HepG2 (cell line): ENCODE results near the gene PTPRO. TPM values are rescaled to one million over a fixed set of nuclear protein-coding genes. Genes with fewer than 3 reads are reported as not detected.

ENCODE experiments used
- ATAC-seq: fragments of 200-7000 bp; cut with Tn5 transposase; 3 replicates; pipeline ENCODE4 v1.9.1; 2020; ENCODE audit warnings: mild to moderate bottlenecking, moderate library complexity
- BruUV-seq: library from RNA; stranded (reverse); fragments of 400-500 nt; replicated peaks from 2 replicates; lab custom pipeline; 2021; lab: Mats Ljungman, UMichigan
- CTCF ChIA-PET: fragments of 300-600 bp; formaldehyde crosslinking; extraction: SDS; loops from one replicate; lab custom pipeline; 2021; ENCODE audit warnings: low total read pairs, inconsistent platforms, low intra/inter-chr PET ratio; lab: Yijun Ruan, JAX
- POLR2A ChIA-PET: fragments of 350-600 bp; sonication (Branson Sonifier 250); formaldehyde crosslinking; loops from one replicate; lab custom pipeline; 2020; ENCODE audit warnings: antibody characterized with exemption, inconsistent platforms; lab: Yijun Ruan, JAX
- DNase-seq: peaks from one replicate; pipeline ENCODE4 v3.0.0-alpha.2; 2015; ENCODE audit warnings: low spot score
- FAIRE-seq: peaks from 3 replicates; lab custom pipeline; 2011; peaks lifted over from hg19 to GRCh38; lab: Jason Lieb, UNC
- H2AFZ ChIP-seq: one replicate; pipeline ENCODE4 v1.6.1; 2011; ENCODE audit warnings: low read length, inconsistent platforms
- H3K27ac ChIP-seq: fragments of 300-600 bp; 3 replicates; pipeline ENCODE4 v1.8.0; 2011; ENCODE audit warnings: mixed run types, mild to moderate bottlenecking, mixed read lengths, low read length, inconsistent platforms; ENCODE audit not compliant: insufficient read depth; ENCODE audit errors: extremely low read length
- H3K27me3 ChIP-seq, 2 experiments: fragments of 200-600 bp in 1 of 2; 2 replicates in 1 of 2; 3 replicates in 1 of 2; pipeline versions ENCODE4 v1.6.0 to v1.8.0; 2011; ENCODE audit warnings: low read length in 2 of 2, mild to moderate bottlenecking in 2 of 2, moderate library complexity in 2 of 2, inconsistent platforms in 1 of 2; ENCODE audit not compliant: insufficient read depth in 2 of 2, control insufficient read depth in 1 of 2
- H3K36me3 ChIP-seq, 2 experiments: fragments of 200-600 bp in 1 of 2; replicated peaks in 1 of 2; 2 replicates in 1 of 2; 3 replicates in 1 of 2; pipeline versions ENCODE4 v1.5.1 to v1.8.0; 2011; ENCODE audit warnings: low read length in 2 of 2, inconsistent platforms in 1 of 2; ENCODE audit not compliant: insufficient read depth in 2 of 2, control insufficient read depth in 1 of 2
- H3K4me1 ChIP-seq: 2 replicates; pipeline ENCODE4 v1.5.1; 2012; ENCODE audit warnings: low read length, inconsistent platforms; ENCODE audit not compliant: insufficient read depth
- H3K4me2 ChIP-seq: 2 replicates; pipeline ENCODE4 v1.6.0; 2011; ENCODE audit warnings: low read depth, low read length, inconsistent platforms
- H3K4me3 ChIP-seq, 3 experiments: fragments of 200-600 bp in 1 of 3; sonication (generic), shearing (Covaris generic) in 1 of 3; replicated peaks in 1 of 3; 2 replicates each; pipeline ENCODE4 v1.5.1; 2011 to 2016; ENCODE audit warnings: low read length in 3 of 3, inconsistent platforms in 2 of 3, low read depth in 2 of 3, mild to moderate bottlenecking in 2 of 3, control low read depth in 1 of 3, mixed read lengths in 1 of 3; ENCODE audit not compliant: insufficient read depth in 1 of 3
- H3K79me2 ChIP-seq: one replicate; pipeline ENCODE4 v1.6.1; 2011; ENCODE audit warnings: low read length, inconsistent platforms; ENCODE audit not compliant: insufficient read depth
- H3K9ac ChIP-seq: 2 replicates; pipeline ENCODE4 v1.6.0; 2011; ENCODE audit warnings: mild to moderate bottlenecking, low read depth, low read length, inconsistent platforms; ENCODE audit not compliant: insufficient read depth
- H3K9me3 ChIP-seq: 2 replicates; pipeline ENCODE4 v1.5.1; 2012; ENCODE audit warnings: mild to moderate bottlenecking, low read length
- H4K20me1 ChIP-seq: 2 replicates; pipeline ENCODE4 v1.6.0; 2011; ENCODE audit warnings: inconsistent platforms, mild to moderate bottlenecking, low read length, moderate library complexity; ENCODE audit not compliant: insufficient read depth
- BRCA1 ChIP-seq: sonication (generic); formaldehyde crosslinking; IDR thresholded peaks from 2 replicates; pipeline ENCODE4 v1.4.0; 2020; ENCODE audit warnings: missing genetic modification reagents
- DDIT3 ChIP-seq: sonication (generic); formaldehyde crosslinking; IDR thresholded peaks from 2 replicates; pipeline ENCODE4 v1.4.0; 2020; ENCODE audit warnings: mild to moderate bottlenecking, missing genetic modification reagents
- ERF ChIP-seq: IDR thresholded peaks from 2 replicates; pipeline ENCODE4 v1.6.1; 2018; ENCODE audit warnings: missing biosample characterization, missing genetic modification reagents
- HNF1A ChIP-seq, 2 experiments: sonication (generic) in 1 of 2; formaldehyde crosslinking in 1 of 2; IDR thresholded peaks; 2 replicates each; pipeline versions ENCODE4 v1.4.0 to v1.6.1; 2016 to 2020; ENCODE audit warnings: borderline replicate concordance in 1 of 2, low read depth in 1 of 2, mild to moderate bottlenecking in 1 of 2, missing genetic modification reagents in 1 of 2
- HNRNPK ChIP-seq: fragments of 200-400 bp; formaldehyde crosslinking; IDR thresholded peaks from 2 replicates; pipeline ENCODE4 v1.6.1; 2018; ENCODE audit warnings: low read length, low read depth, moderate library complexity, mild to moderate bottlenecking; ENCODE audit not compliant: poor library complexity, severe bottlenecking
- KDM6A ChIP-seq: IDR thresholded peaks from 2 replicates; pipeline ENCODE4 v1.6.1; 2016; ENCODE audit warnings: low read depth
- PCBP2 ChIP-seq: fragments of 200-400 bp; formaldehyde crosslinking; optimal IDR thresholded peaks from 2 replicates; pipeline ENCODE3; 2018; ENCODE audit warnings: low read length, low read depth; ENCODE audit not compliant: poor library complexity, severe bottlenecking
- PHB2 ChIP-seq: fragments of 450-650 bp; IDR thresholded peaks from 2 replicates; pipeline ENCODE4 v1.6.1; 2018; ENCODE audit not compliant: partially characterized antibody
- SOX5 ChIP-seq: IDR thresholded peaks from 2 replicates; pipeline ENCODE4 v1.6.1; 2016; ENCODE audit warnings: borderline replicate concordance
- TEAD2 ChIP-seq: sonication (generic); formaldehyde crosslinking; IDR thresholded peaks from 2 replicates; pipeline ENCODE4 v1.9.0; 2021; ENCODE audit warnings: missing genetic modification reagents
- TOPORS ChIP-seq: sonication (generic); formaldehyde crosslinking; IDR thresholded peaks from 2 replicates; pipeline ENCODE4 v1.8.0; 2023; ENCODE audit warnings: mild to moderate bottlenecking, missing genetic modification reagents
- ZKSCAN1 ChIP-seq: fragments of 150-350 bp; IDR thresholded peaks from 2 replicates; pipeline ENCODE4 v1.6.1; 2014; ENCODE audit warnings: low read length
- ZMYM3 ChIP-seq: sonication (generic); formaldehyde crosslinking; IDR thresholded peaks from 2 replicates; pipeline ENCODE4 v1.5.1; 2020; ENCODE audit warnings: mild to moderate bottlenecking, missing genetic modification reagents
- ZNF3 ChIP-seq: IDR thresholded peaks from 2 replicates; pipeline ENCODE4 v1.7.0; 2017; ENCODE audit warnings: inconsistent platforms
- WGBS: methylation state at CpG from one replicate; pipeline ENCODE4 v1.1.6; 2017; ENCODE audit warnings: low lambda C conversion rate; 5-methylcytosine and 5-hydroxymethylcytosine counted together
- in situ Hi-C: cut with HindIII; loops from 2 replicates; pipeline ENCODE4 v1.10.0; 2017; ENCODE audit warnings: low pct_unique_long_range_greater_than_20kb; ENCODE audit not compliant: extremely low pct_ligation_motif_present
- intact Hi-C: fragments of 100-400 bp; cut with micrococcal nuclease; formaldehyde crosslinking; loops from one replicate; pipeline ENCODE4 v1.10.0; 2022; ENCODE audit not compliant: unreplicated experiment
- polyA plus RNA-seq, 8 experiments: library from polyadenylated mRNA; depleted of rRNA in 3 of 8; stranded (reverse) in 7 of 8; unstranded in 1 of 8; fragments of >200 nt; fragmentation: Illumina TruSeq in 4 of 8; extraction: Trizol in 4 of 8; gene quantifications; 2 replicates each; pipeline versions ENCODE4 v1.2.1 to v1.2.3, GENCODE V29; 2011 to 2016; ENCODE audit warnings: low read depth in 4 of 8, missing spikeins in 1 of 8, mixed read lengths in 1 of 8; ENCODE audit not compliant: insufficient read depth in 1 of 8
- total RNA-seq, 5 experiments: library from RNA; depleted of rRNA; stranded (reverse); fragments of >200 nt; fragmentation: Illumina TruSeq; extraction: Trizol; gene quantifications; 2 replicates each; pipeline ENCODE4 v1.2.3, GENCODE V29; 2016; ENCODE audit warnings: low read depth in 1 of 5
- TF ChIP-seq, protein P1 (sequence below): sonication (generic); formaldehyde crosslinking; IDR thresholded peaks from 2 replicates; pipeline ENCODE4 v1.4.0; 2020; ENCODE audit warnings: mild to moderate bottlenecking, missing genetic modification reagents
- TF ChIP-seq, protein P2 (sequence below): sonication (generic); formaldehyde crosslinking; IDR thresholded peaks from 2 replicates; pipeline ENCODE4 v1.5.0; 2020; ENCODE audit warnings: missing genetic modification reagents
- TF ChIP-seq, protein P3 (sequence below): sonication (generic); IDR thresholded peaks from 2 replicates; pipeline ENCODE4 v1.6.1; 2016; ENCODE audit warnings: low read depth, borderline replicate concordance

Gene PTPRO
- total and polyA plus RNA-seq, 2 of the 13 experiments (the other 11 are each of a cell fraction or from before 2014, with no cell fraction given) = 0.04 TPM; not detected in 1

DNA sequence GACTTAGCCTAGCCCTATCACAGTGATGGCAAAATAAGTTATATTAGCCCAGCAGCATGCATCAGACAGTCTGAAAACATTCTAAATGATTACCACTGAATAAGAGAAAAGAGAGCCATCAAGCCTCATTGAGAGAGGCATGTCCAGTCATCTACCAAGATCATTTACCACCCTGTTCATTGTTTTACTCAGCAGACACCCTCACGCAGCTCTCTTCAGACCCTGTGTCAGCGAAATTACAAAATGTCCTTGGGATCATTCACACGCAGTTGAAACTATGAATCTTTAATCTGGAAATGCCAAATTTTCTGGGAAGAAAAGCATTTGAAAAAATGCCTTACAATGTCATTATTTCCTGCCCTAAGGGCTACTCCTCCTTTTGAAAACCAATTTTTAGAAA, 89.5 kb downstream of the PTPRO start:
- ATAC-seq = no peak

More for the DNA sequence above, 89.5 kb downstream of the PTPRO start:
- intact Hi-C loops = no loop called here
- Histone ChIP-seq H3K4me3 (no peak overlapping the region), H3K27ac (no peak overlapping the region), H3K9me3 (no peaks in the 10 kb centered on the region), H3K36me3 (no peaks in the 10 kb centered on the region), H2AFZ (no peak overlapping the region), H3K4me2 (no peak overlapping the region), H4K20me1 (no peaks in the 10 kb centered on the region), H3K4me1 (no peaks in the 10 kb centered on the region), H3K27me3 (peaks cover 0 to 1% of the 10 kb centered on the region in 2 experiments; a peak in 1 of 5 replicates), H3K79me2 (no peaks in the 10 kb centered on the region), H3K9ac (no peak overlapping the region)
- no peak for DNase-seq
- no TSS peak for BruUV-seq
- ChIA-PET POLR2A (no interaction called here), CTCF (no interaction called here)
- in situ Hi-C loops = no loop called here
- TF ChIP-seq PHB2 = no peak
- TF ChIP-seq HNRNPK = no peak
- TF ChIP-seq KDM6A (CRISPR knock-in tag) = no peak
- no peak for TF ChIP-seq ZNF3 (CRISPR knock-in tag)
- no peak for TF ChIP-seq TEAD2 (CRISPR knock-in tag)
- no peak for TF ChIP-seq TOPORS (CRISPR knock-in tag)
- no peak for TF ChIP-seq ZKSCAN1
- TF ChIP-seq, protein P1, sequence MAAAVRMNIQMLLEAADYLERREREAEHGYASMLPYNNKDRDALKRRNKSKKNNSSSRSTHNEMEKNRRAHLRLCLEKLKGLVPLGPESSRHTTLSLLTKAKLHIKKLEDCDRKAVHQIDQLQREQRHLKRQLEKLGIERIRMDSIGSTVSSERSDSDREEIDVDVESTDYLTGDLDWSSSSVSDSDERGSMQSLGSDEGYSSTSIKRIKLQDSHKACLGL = no peak
- TF ChIP-seq, protein P2, sequence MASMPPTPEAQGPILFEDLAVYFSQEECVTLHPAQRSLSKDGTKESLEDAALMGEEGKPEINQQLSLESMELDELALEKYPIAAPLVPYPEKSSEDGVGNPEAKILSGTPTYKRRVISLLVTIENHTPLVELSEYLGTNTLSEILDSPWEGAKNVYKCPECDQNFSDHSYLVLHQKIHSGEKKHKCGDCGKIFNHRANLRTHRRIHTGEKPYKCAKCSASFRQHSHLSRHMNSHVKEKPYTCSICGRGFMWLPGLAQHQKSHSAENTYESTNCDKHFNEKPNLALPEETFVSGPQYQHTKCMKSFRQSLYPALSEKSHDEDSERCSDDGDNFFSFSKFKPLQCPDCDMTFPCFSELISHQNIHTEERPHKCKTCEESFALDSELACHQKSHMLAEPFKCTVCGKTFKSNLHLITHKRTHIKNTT (CRISPR knock-in tag) = no peak
- TF ChIP-seq DDIT3 (CRISPR knock-in tag) = no peak
- no peak for TF ChIP-seq ZMYM3 (CRISPR knock-in tag)
- TF ChIP-seq HNF1A (IDR thresholded peaks at IDR 0.05; ENCODE audit: low read depth) = no peak
- no peak for TF ChIP-seq HNF1A (CRISPR knock-in tag; IDR thresholded peaks at IDR 0.05; ENCODE audit: borderline replicate concordance)
- TF ChIP-seq ERF (CRISPR knock-in tag) = no peak
- TF ChIP-seq, protein P3, sequence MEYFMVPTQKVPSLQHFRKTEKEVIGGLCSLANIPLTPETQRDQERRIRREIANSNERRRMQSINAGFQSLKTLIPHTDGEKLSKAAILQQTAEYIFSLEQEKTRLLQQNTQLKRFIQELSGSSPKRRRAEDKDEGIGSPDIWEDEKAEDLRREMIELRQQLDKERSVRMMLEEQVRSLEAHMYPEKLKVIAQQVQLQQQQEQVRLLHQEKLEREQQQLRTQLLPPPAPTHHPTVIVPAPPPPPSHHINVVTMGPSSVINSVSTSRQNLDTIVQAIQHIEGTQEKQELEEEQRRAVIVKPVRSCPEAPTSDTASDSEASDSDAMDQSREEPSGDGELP = no peak
- no peak for TF ChIP-seq BRCA1 (CRISPR knock-in tag)
- no peak for TF ChIP-seq SOX5
- TF ChIP-seq PCBP2 = no peak
- no peak for FAIRE-seq
- WGBS = 2% methylated on average over 3 of the region's 3 CpGs
